HL-60 (cell line): ENCODE results near the gene TSPAN17.
A peak's percentile ranks its signal among the peaks of the same experiment; 100 is the strongest.

ENCODE experiments used
- DNase-seq, 2 experiments: peaks; one replicate each; pipeline ENCODE4 v3.0.0-alpha.2; 2010 to 2020; ENCODE audit warnings: low read depth in 1 of 2, low spot score in 1 of 2
- H3K27ac ChIP-seq: fragments of 250-450 bp; sonication (Bioruptor Pico); replicated peaks from 2 replicates; pipeline ENCODE4 v1.5.1; 2020; ENCODE audit warnings: mild to moderate bottlenecking, moderate library complexity
- H3K27me3 ChIP-seq: fragments of 250-450 bp; sonication (Bioruptor Pico); 2 replicates; pipeline ENCODE4 v1.5.1; 2021; ENCODE audit warnings: mild to moderate bottlenecking, moderate library complexity; ENCODE audit not compliant: insufficient read depth, poor library complexity, severe bottlenecking
- H3K4me3 ChIP-seq: replicated peaks from 2 replicates; pipeline ENCODE4 v1.5.1; 2011; ENCODE audit warnings: mild to moderate bottlenecking, control low read depth, low read length; ENCODE audit not compliant: insufficient read depth
- GABPA ChIP-seq: IDR thresholded peaks from 2 replicates; pipeline ENCODE4 v1.6.1; 2012; ENCODE audit warnings: low read depth
- POLR2AphosphoS5 ChIP-seq: IDR thresholded peaks from 2 replicates; pipeline ENCODE4 v1.6.1; 2012; ENCODE audit warnings: low read depth
- REST ChIP-seq: IDR thresholded peaks from 2 replicates; pipeline ENCODE4 v1.6.1; 2012; ENCODE audit warnings: low read depth; ENCODE audit not compliant: insufficient replicate concordance
- SPI1 ChIP-seq: IDR thresholded peaks from 2 replicates; pipeline ENCODE4 v1.6.1; 2012; ENCODE audit warnings: low read depth, mild to moderate bottlenecking, borderline replicate concordance
- TF ChIP-seq, protein P1 (sequence below): IDR thresholded peaks from one replicate; pipeline ENCODE4 v1.5.1; 2011; ENCODE audit warnings: low read length, control low read depth, inconsistent platforms; ENCODE audit not compliant: insufficient read depth

Gene TSPAN17

DNA sequence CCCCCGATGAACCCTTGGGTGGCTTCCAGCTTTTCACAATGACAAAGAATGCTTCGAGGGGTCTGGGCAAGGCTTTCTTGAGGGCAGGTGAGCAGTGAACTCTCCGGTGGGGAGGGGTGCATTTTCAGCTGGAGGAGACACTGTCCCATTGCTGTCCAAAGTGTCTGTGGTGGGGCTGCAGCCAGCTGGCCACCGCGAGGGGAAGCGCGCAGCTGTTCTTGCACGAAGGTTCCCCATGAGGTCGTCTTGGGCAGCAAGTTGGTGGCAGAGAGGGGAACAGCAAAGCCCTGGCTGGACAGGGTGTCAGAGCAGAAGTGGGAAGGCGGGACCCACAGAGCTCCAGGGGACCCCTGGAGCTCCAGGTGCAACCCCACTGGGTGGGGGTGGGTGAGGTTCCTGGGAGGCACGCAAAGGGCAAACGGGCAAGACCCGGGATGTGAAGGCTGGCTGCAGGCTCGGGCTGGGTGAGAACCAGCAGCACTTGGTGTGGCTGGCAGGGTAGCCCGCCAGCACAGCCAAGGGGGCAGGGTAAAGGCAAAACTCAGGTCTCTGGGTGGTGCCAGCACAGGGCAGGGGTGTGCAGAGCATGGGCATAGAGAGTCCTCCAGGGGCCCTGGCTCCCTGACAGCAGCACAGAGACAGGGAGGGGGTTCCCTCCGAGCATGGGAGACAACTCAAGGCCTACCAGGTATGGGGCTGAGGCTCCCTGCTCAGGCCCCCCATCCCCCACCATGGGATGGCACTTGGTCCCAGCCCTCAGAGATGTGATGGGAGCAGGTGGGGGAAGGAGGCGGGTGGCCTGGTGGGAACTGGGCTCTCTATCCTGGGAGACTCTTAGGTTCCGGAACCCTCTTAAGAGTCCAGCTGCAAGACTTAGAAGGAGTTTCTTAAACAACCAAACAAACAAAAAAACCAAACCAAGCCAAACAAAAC lies 26.6 kb downstream of the TSPAN17 start:
- Histone ChIP-seq H3K4me3 (no peak overlapping the region), H3K27ac (no peak overlapping the region), H3K27me3 (peaks cover 1% of the 10 kb centered on the region)
- DNase-seq: no peak
- TF ChIP-seq, protein P1, sequence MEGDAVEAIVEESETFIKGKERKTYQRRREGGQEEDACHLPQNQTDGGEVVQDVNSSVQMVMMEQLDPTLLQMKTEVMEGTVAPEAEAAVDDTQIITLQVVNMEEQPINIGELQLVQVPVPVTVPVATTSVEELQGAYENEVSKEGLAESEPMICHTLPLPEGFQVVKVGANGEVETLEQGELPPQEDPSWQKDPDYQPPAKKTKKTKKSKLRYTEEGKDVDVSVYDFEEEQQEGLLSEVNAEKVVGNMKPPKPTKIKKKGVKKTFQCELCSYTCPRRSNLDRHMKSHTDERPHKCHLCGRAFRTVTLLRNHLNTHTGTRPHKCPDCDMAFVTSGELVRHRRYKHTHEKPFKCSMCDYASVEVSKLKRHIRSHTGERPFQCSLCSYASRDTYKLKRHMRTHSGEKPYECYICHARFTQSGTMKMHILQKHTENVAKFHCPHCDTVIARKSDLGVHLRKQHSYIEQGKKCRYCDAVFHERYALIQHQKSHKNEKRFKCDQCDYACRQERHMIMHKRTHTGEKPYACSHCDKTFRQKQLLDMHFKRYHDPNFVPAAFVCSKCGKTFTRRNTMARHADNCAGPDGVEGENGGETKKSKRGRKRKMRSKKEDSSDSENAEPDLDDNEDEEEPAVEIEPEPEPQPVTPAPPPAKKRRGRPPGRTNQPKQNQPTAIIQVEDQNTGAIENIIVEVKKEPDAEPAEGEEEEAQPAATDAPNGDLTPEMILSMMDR: no peak
- no peak for TF ChIP-seq SPI1
- no peak for TF ChIP-seq POLR2AphosphoS5
- TF ChIP-seq REST: no peak
- TF ChIP-seq GABPA: no peak

DNA sequence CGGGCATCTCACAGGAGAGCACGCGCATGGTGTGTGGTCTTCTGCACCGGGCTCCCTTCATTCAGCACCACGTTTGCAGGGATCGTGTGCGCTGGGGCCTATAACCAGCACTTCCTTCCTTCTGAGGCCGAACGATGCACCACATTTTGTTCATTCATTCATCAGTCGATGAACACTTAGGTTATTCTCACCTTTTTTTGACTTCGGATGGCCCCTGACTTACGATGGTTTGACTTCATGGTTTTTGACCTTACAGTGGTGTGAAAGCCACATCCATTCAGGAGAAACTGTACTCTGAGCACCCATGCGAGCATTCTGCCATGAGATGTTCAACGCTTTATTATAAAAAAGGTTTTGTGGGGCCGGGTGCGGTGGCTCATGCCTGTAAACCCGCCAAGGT lies 27.5 kb downstream of the TSPAN17 start:
- TF ChIP-seq, protein P1: no peak
- TF ChIP-seq GABPA (no peak), SPI1 (no peak), POLR2AphosphoS5 (no peak), REST (no peak)
- Histone ChIP-seq H3K27ac (no peak overlapping the region), H3K27me3 (peaks cover 5% of the 10 kb centered on the region), H3K4me3 (no peak overlapping the region)
- DNase-seq: no peak

- DNase-seq: no peak
- no peak for TF ChIP-seq SPI1
- TF ChIP-seq, protein P1: peak; percentile 9
- Histone ChIP-seq H3K27me3 (peaks cover 11% of the 10 kb centered on the region), H3K4me3 (no peak overlapping the region), H3K27ac (no peak overlapping the region)
Observed at GRCh38 chr5:176675676-176676360, 28.5 kb downstream of the TSPAN17 start.
